Activated CD8-positive, alpha-beta memory T cell treated with anti-CD3 and anti-CD28 coated beads, Interleukin-2, amount 10 ng/mL, durations not matched to agents 7 days and 5 days (primary cell): Measurements from ENCODE around the gene CCL19. TPM values are rescaled to one million over a fixed set of nuclear protein-coding genes. Genes with fewer than 3 reads are reported as not detected.

ENCODE experiments used
- ATAC-seq: fragments of 150-1000 bp; cut with Tn5 transposase; one replicate; pipeline ENCODE4 v1.10.0; 2021; ENCODE audit warnings: moderate library complexity
- CTCF ChIA-PET: fragments of 350-600 bp; sonication (Branson Sonifier 250); formaldehyde crosslinking; loops from one replicate; lab custom pipeline; 2021; ENCODE audit warnings: antibody characterized with exemption; lab: Charles Lee
- DNase-seq: peaks from one replicate; pipeline ENCODE4 v3.0.0-alpha.2; 2020
- H3K27ac Mint-ChIP-seq: one replicate; pipeline ENCODE4 v1.8.0; 2021; ENCODE audit warnings: mild to moderate bottlenecking, mixed read lengths
- H3K27me3 Mint-ChIP-seq: one replicate; pipeline ENCODE4 v1.8.0; 2021; ENCODE audit warnings: mixed read lengths
- H3K36me3 Mint-ChIP-seq: one replicate; pipeline ENCODE4 v1.8.0; 2021; ENCODE audit warnings: mild to moderate bottlenecking, mixed read lengths
- H3K4me1 Mint-ChIP-seq: one replicate; pipeline ENCODE4 v1.8.0; 2021; ENCODE audit warnings: mixed read lengths
- H3K4me3 Mint-ChIP-seq: one replicate; pipeline ENCODE4 v1.8.0; 2021; ENCODE audit warnings: mild to moderate bottlenecking, moderate library complexity, mixed read lengths
- H3K9me3 Mint-ChIP-seq: one replicate; pipeline ENCODE4 v1.8.0; 2022; ENCODE audit warnings: low read depth, mixed read lengths
- total RNA-seq, 2 experiments: library from RNA; stranded (reverse); gene quantifications; one replicate each; pipeline ENCODE4 v1.2.3, GENCODE V29; 2021

Gene CCL19
- total RNA-seq, 2 experiments from 2014 or later, result not detected

- Mint-ChIP-seq H3K4me1 (no peaks in the 10 kb centered on the region), H3K27ac (no peak overlapping the region), H3K36me3 (no peaks in the 10 kb centered on the region), H3K27me3 (peaks cover 24% of the 10 kb centered on the region), H3K9me3 (no peaks in the 10 kb centered on the region), H3K4me3 (no peak overlapping the region)
- ATAC-seq (no peak), DNase-seq (no peak)
- CTCF ChIA-PET, result interaction anchor here (4.8 kb wide), 1 partner anchor 12 kb away, joined by 25 read pairs; no protein-coding TSS in a partner anchor
These were observed 22.9 kb upstream of the CCL19 start for GRCh38 chr9:34714007-34714406.

GRCh38 chr9:34712140-34712539 lies 21.1 kb upstream of the CCL19 start:
- Mint-ChIP-seq H3K4me1 (no peaks in the 10 kb centered on the region), H3K9me3 (no peaks in the 10 kb centered on the region), H3K4me3 (no peak overlapping the region), H3K27me3 (peaks cover 24% of the 10 kb centered on the region), H3K36me3 (no peaks in the 10 kb centered on the region), H3K27ac (no peak overlapping the region)
- no peak for DNase-seq
- no peak for ATAC-seq
- CTCF ChIA-PET, result interaction anchor here (2.9 kb wide), 1 partner anchor 10 kb away, joined by 16 read pairs; no protein-coding TSS in a partner anchor

GRCh38 chr9:34710023-34710422 lies 18.9 kb upstream of the CCL19 start, which contains the start of gene CCL21:
Gene CCL21, minus strand, starts transcription at chr9:34710136. Its CDS starts 70 bp downstream, at chr9:34710066.
- Mint-ChIP-seq H3K4me3 (no peak within 1 kb of the TSS), H3K27ac (no peak within 1 kb of the TSS), H3K4me1 (no peaks in the 10 kb centered on the region), H3K9me3 (no peaks in the 10 kb centered on the region), H3K36me3 (no peaks in the 10 kb centered on the region), H3K27me3 (peaks cover 32% of the 10 kb centered on the region)
- ATAC-seq (no peak), DNase-seq (no peak)
- CTCF ChIA-PET, result interaction anchor here (2.9 kb wide), 1 partner anchor 8 kb away, joined by 16 read pairs; no protein-coding TSS in a partner anchor

- DNase-seq, result no peak
- CTCF ChIA-PET, result no interaction called here
- no peak for ATAC-seq
- no peak overlapping the region for H3K27ac Mint-ChIP-seq
- peaks cover 31% of the 10 kb centered on the region for H3K27me3 Mint-ChIP-seq
- no peak overlapping the region for H3K4me3 Mint-ChIP-seq
- no peaks in the 10 kb centered on the region for H3K36me3 Mint-ChIP-seq
- H3K4me1 Mint-ChIP-seq, result no peaks in the 10 kb centered on the region
- no peaks in the 10 kb centered on the region for H3K9me3 Mint-ChIP-seq
These were observed 18.3 kb upstream of the CCL19 start for GRCh38 chr9:34709196-34709978.

- CTCF ChIA-PET, result no interaction called here
- no peaks in the 10 kb centered on the region for H3K9me3 Mint-ChIP-seq
- H3K4me3 Mint-ChIP-seq, result no peak overlapping the region
- H3K27ac Mint-ChIP-seq, result no peak overlapping the region
- no peak for ATAC-seq
- no peak for DNase-seq
- H3K27me3 Mint-ChIP-seq, result peaks cover 19% of the 10 kb centered on the region
- no peaks in the 10 kb centered on the region for H3K36me3 Mint-ChIP-seq
- H3K4me1 Mint-ChIP-seq, result peaks cover under 1% of the 10 kb centered on the region
These were observed 16.1 kb upstream of the CCL19 start for GRCh38 chr9:34707130-34707529.

GRCh38 chr9:34701769-34702736 lies 11.0 kb upstream of the CCL19 start:
- Mint-ChIP-seq H3K36me3 (no peaks in the 10 kb centered on the region), H3K27ac (peak overlapping the region; percentile 17), H3K27me3 (peaks cover 40% of the 10 kb centered on the region), H3K9me3 (no peaks in the 10 kb centered on the region), H3K4me3 (peak overlapping the region; percentile 69), H3K4me1 (peaks cover 8% of the 10 kb centered on the region)
- ATAC-seq (peak; percentile 79), DNase-seq (peak; percentile 84)
- CTCF ChIA-PET, result interaction anchor here (0.5 to 4.5 kb wide), 35 partner anchors 8 to 852 kb away, joined by 3 to 60 read pairs (median 4); partner anchors contain the start of genes CCL19, CCL27, DCTN3 and GALT

- no peak overlapping the region for H3K27ac Mint-ChIP-seq
- CTCF ChIA-PET, result interaction anchor here (0.8 to 4.5 kb wide), 12 partner anchors 9 to 245 kb away, joined by 3 to 60 read pairs (median 6); partner anchors contain the start of genes CCL19, CCL27 and GALT
- ATAC-seq (peak; percentile 92), DNase-seq (peak; percentile 79)
- H3K4me1 Mint-ChIP-seq, result peaks cover 8% of the 10 kb centered on the region
- H3K4me3 Mint-ChIP-seq, result peak overlapping the region; percentile 69
- H3K36me3 Mint-ChIP-seq, result no peaks in the 10 kb centered on the region
- H3K27me3 Mint-ChIP-seq, result peaks cover 33% of the 10 kb centered on the region
- no peaks in the 10 kb centered on the region for H3K9me3 Mint-ChIP-seq
These were observed 10.1 kb upstream of the CCL19 start for GRCh38 chr9:34701023-34701768.

GRCh38 chr9:34694811-34695210 lies 3.7 kb upstream of the CCL19 start:
- no peaks in the 10 kb centered on the region for H3K36me3 Mint-ChIP-seq
- DNase-seq, result no peak
- no peak overlapping the region for H3K27ac Mint-ChIP-seq
- peaks cover 9% of the 10 kb centered on the region for H3K27me3 Mint-ChIP-seq
- H3K4me1 Mint-ChIP-seq, result no peaks in the 10 kb centered on the region
- CTCF ChIA-PET, result interaction anchor here (1.3 to 1.8 kb wide), 2 partner anchors 8 to 31 kb away, joined by 4 to 12 read pairs; no protein-coding TSS in a partner anchor
- H3K4me3 Mint-ChIP-seq, result no peak overlapping the region
- no peak for ATAC-seq
- no peaks in the 10 kb centered on the region for H3K9me3 Mint-ChIP-seq

- CTCF ChIA-PET, result interaction anchor here (1.8 kb wide), 1 partner anchor 9 kb away, joined by 12 read pairs; no protein-coding TSS in a partner anchor
- ATAC-seq (no peak), DNase-seq (no peak)
- Mint-ChIP-seq H3K36me3 (no peaks in the 10 kb centered on the region), H3K4me1 (no peaks in the 10 kb centered on the region), H3K27me3 (no peaks in the 10 kb centered on the region), H3K9me3 (no peaks in the 10 kb centered on the region), H3K4me3 (no peak overlapping the region), H3K27ac (no peak overlapping the region)
These were observed 2.5 kb upstream of the CCL19 start for GRCh38 chr9:34693560-34693959.

GRCh38 chr9:34691936-34692315 lies 850 bp upstream of the CCL19 start:
- Mint-ChIP-seq H3K4me3 (no peak overlapping the region), H3K4me1 (no peaks in the 10 kb centered on the region), H3K27me3 (no peaks in the 10 kb centered on the region), H3K9me3 (no peaks in the 10 kb centered on the region), H3K36me3 (no peaks in the 10 kb centered on the region), H3K27ac (no peak overlapping the region)
- CTCF ChIA-PET, result interaction anchor here (1.1 to 3.2 kb wide), 2 partner anchors 9 to 11 kb away, joined by 3 to 15 read pairs; no protein-coding TSS in a partner anchor
- DNase-seq (no peak), ATAC-seq (no peak)

GRCh38 chr9:34689512-34689911 lies 1.6 kb downstream of the CCL19 start:
- Mint-ChIP-seq H3K27ac (no peak overlapping the region), H3K4me3 (no peak overlapping the region), H3K36me3 (no peaks in the 10 kb centered on the region), H3K4me1 (no peaks in the 10 kb centered on the region), H3K9me3 (no peaks in the 10 kb centered on the region), H3K27me3 (no peaks in the 10 kb centered on the region)
- CTCF ChIA-PET, result interaction anchor here (1.5 kb wide), 1 partner anchor 12 kb away, joined by 4 read pairs; no protein-coding TSS in a partner anchor
- ATAC-seq (no peak), DNase-seq (no peak)

GRCh38 chr9:34689116-34689470 lies 2.0 kb downstream of the CCL19 start:
- ATAC-seq, result no peak
- Mint-ChIP-seq H3K9me3 (no peaks in the 10 kb centered on the region), H3K4me3 (no peak overlapping the region), H3K36me3 (no peaks in the 10 kb centered on the region), H3K27ac (no peak overlapping the region), H3K27me3 (no peaks in the 10 kb centered on the region), H3K4me1 (no peaks in the 10 kb centered on the region)
- CTCF ChIA-PET, result no interaction called here
- DNase-seq, result no peak
